BJ (cell line): ENCODE results near the gene TBRG1. TPM values are rescaled to one million over a fixed set of nuclear protein-coding genes. Genes with fewer than 3 reads are reported as not detected.

Experiments used
- CTCF ChIA-PET: fragments of 350-600 bp; formaldehyde crosslinking; extraction: SDS; loops from one replicate; lab custom pipeline; 2021; ENCODE audit warnings: antibody characterized with exemption, inconsistent platforms; lab: Yijun Ruan, JAX
- POLR2A ChIA-PET: fragments of 300-600 bp; sonication (Branson Sonifier 250); formaldehyde crosslinking; extraction: SDS; loops from one replicate; lab custom pipeline; 2021; ENCODE audit warnings: antibody characterized with exemption; lab: Charles Lee
- DNase-seq: peaks from one replicate; pipeline ENCODE4 v3.0.0-alpha.2; 2011; ENCODE audit warnings: low read depth
- H3K27me3 ChIP-seq: 2 replicates; pipeline ENCODE4 v1.6.0; 2011; ENCODE audit warnings: low read length; ENCODE audit not compliant: control insufficient read depth, insufficient read depth
- H3K36me3 ChIP-seq: 2 replicates; pipeline ENCODE4 v1.5.1; 2011; ENCODE audit warnings: low read length; ENCODE audit not compliant: control insufficient read depth, insufficient read depth
- H3K4me3 ChIP-seq: 2 replicates; pipeline ENCODE4 v1.5.1; 2011; ENCODE audit warnings: low read depth, mild to moderate bottlenecking, control low read depth, low read length
- polyA plus RNA-seq: library from polyadenylated mRNA; depleted of rRNA; stranded (reverse); fragments of >200 nt; gene quantifications from 2 replicates; pipeline ENCODE4 v1.2.3, GENCODE V29; 2011
- TF ChIP-seq, protein P1 (sequence below): IDR thresholded peaks from 2 replicates; pipeline ENCODE4 v1.5.1; 2011; ENCODE audit warnings: low read depth, mild to moderate bottlenecking, control low read depth, inconsistent platforms, low read length, moderate library complexity; ENCODE audit not compliant: insufficient read depth

The TBRG1 gene
- polyA plus RNA-seq, 1 experiment = 42.5 TPM

DNA sequence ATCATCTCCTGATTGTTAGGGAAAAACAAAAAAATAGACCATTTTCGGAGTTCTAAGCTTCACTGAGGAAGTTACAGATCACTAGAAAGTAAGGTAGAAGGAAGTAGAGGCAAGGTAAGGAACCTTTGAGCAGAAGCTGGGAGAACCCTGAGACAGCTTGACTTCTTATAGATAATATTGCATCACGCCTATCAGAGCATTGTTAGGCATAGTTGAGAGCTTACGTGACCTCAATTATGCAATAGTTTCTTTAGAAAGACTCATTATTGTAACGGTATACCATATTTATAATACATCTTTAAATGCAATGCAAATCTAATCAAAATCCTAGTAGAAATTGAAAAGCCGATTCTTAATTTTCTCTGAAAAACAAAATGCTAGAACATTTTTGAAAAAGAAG, 4.9 kb downstream of the TBRG1 start:
- DNase-seq = no peak
- H3K27me3 ChIP-seq = no peaks in the 10 kb centered on the region
- no peak overlapping the region for H3K4me3 ChIP-seq
- ChIA-PET POLR2A (no interaction called here), CTCF (interaction anchor here (1.2 kb wide), 1 partner anchor 16 kb away, joined by 3 read pairs; no protein-coding TSS in a partner anchor)
- TF ChIP-seq, protein P1, sequence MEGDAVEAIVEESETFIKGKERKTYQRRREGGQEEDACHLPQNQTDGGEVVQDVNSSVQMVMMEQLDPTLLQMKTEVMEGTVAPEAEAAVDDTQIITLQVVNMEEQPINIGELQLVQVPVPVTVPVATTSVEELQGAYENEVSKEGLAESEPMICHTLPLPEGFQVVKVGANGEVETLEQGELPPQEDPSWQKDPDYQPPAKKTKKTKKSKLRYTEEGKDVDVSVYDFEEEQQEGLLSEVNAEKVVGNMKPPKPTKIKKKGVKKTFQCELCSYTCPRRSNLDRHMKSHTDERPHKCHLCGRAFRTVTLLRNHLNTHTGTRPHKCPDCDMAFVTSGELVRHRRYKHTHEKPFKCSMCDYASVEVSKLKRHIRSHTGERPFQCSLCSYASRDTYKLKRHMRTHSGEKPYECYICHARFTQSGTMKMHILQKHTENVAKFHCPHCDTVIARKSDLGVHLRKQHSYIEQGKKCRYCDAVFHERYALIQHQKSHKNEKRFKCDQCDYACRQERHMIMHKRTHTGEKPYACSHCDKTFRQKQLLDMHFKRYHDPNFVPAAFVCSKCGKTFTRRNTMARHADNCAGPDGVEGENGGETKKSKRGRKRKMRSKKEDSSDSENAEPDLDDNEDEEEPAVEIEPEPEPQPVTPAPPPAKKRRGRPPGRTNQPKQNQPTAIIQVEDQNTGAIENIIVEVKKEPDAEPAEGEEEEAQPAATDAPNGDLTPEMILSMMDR = no peak
- peaks cover 19% of the 10 kb centered on the region for H3K36me3 ChIP-seq

DNA sequence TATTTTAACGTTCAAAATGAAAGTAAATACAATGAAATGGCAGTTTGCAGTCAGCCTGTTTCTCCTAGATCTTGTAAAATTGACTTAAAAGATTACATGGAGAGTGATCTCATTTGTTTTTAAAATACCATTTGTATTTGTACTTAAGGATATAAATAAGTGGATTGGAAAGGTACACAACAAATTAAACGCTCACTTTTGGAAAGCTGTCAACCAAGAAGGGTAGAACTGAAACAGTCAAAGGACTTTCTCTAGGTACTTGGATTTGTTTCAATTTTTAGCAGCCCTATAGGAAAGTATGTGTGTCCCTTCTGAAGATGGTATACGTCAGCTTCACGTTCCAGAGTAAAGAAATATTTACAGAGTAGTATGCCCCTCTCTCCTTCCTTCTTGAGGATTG, 7.3 kb downstream of the TBRG1 start:
- CTCF ChIA-PET = interaction anchor here (1.0 kb wide), 2 partner anchors 207 to 236 kb away, joined by 3 to 5 read pairs; no protein-coding TSS in a partner anchor

DNA sequence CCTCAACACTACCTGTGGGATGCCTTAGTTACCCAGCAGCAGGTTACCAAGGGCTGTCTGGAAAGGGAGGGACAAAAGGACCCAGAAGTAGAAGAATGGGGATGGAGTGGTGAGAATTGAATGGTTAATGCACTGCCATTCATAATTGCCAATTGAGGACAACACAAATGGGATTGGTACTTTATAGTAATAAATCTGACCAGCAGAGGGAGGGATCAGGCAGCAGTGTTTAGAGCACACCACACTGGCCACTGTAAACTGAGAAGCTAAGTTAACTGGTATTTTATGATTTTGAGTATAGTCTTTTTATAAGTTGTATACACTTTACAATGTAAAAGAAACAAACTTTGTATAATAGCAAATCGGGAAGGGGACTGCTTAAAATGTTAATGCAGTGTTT, 10.7 kb downstream of the TBRG1 start:
- TF ChIP-seq, protein P1 = peak; percentile 43
- POLR2A ChIA-PET = no interaction called here
- Histone ChIP-seq H3K36me3 (peaks cover 16% of the 10 kb centered on the region), H3K27me3 (no peaks in the 10 kb centered on the region), H3K4me3 (no peak overlapping the region)
- no peak for DNase-seq
- CTCF ChIA-PET = interaction anchor here (1.9 to 3.2 kb wide), 3 partner anchors 10 to 203 kb away, joined by 4 to 18 read pairs (median 10); partner anchors contain the start of gene TBRG1

More for the DNA sequence above, 7.3 kb downstream of the TBRG1 start:
- POLR2A ChIA-PET = no interaction called here
- Histone ChIP-seq H3K36me3 (peaks cover 22% of the 10 kb centered on the region), H3K27me3 (no peaks in the 10 kb centered on the region), H3K4me3 (no peak overlapping the region)
- TF ChIP-seq, protein P1 = no peak
- no peak for DNase-seq

DNA sequence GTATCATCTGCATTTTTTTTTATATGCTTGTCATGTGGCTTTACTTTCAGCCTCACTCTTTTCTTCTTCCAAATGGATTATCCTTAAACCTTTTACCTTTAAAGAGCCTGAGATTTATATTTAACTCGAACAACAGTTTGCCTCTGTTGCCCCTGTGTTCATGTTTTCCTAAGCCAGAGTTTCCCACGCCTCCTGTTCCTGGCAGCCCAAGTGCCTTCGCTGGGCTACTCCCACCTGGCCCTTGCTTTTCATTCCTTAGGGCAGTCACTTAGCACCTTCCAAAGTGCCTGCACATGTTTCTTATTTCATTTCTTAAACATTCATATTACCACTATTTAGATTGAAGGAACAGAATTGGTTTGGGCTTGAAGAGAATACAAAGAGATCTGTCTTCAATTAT, 13.3 kb downstream of the TBRG1 start:
- H3K36me3 ChIP-seq = peaks cover 13% of the 10 kb centered on the region
- TF ChIP-seq, protein P1 = no peak
- ChIA-PET POLR2A (no interaction called here), CTCF (interaction anchor here (1.0 kb wide), 1 partner anchor 8 kb away, joined by 3 read pairs; no protein-coding TSS in a partner anchor)
- no peak for DNase-seq
- H3K27me3 ChIP-seq = no peaks in the 10 kb centered on the region
- H3K4me3 ChIP-seq = no peak overlapping the region

DNA sequence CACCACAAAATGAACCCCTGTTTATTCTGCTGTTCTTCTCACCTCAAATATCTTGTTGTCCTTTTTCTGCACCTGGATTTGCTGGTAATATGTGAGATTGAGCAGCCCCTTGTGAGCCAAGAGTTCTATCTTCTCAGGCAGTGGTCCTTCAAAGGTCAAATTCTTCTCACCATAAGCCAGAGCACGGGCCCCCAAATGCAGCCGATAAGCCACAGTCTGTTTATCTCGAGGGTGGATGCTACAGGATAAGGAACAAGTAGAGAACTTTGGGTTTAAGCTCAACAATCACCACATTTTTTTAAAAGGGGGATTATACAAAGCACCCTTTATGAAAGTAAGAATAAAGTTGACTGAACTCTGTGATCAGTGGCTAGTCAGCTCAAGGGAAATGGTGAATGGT, 15.8 kb downstream of the TBRG1 start:
- Histone ChIP-seq H3K27me3 (no peaks in the 10 kb centered on the region), H3K4me3 (no peak overlapping the region), H3K36me3 (peaks cover 5% of the 10 kb centered on the region)
- DNase-seq = no peak
- POLR2A ChIA-PET = no interaction called here
- CTCF ChIA-PET = interaction anchor here (0.8 kb wide), 1 partner anchor 252 kb away, joined by 3 read pairs; no protein-coding TSS in a partner anchor
- TF ChIP-seq, protein P1 = no peak
